ENCODE measurements around the gene SHC3.

SHC3 gene

DNA sequence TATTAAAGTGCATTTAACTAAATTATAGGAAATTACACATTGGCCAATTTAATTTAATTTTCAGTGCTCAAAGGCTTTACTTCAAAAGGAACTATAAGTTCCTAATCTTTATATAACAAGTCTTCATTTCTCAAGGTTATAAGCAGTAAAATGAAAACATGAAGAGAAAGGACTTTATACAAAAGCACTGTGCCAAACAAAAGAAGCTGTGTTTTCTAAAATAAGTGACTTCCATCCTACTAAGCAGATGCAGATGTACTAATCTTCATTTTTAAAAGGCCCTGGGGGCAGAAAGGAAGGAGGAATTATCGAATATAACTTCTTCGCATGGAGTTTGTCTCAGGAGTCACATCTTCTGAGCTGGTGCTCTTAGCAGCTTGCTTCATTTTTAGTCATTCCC is 81.4 kb downstream of the SHC3 start:
- DNase-seq, result no peak

DNA sequence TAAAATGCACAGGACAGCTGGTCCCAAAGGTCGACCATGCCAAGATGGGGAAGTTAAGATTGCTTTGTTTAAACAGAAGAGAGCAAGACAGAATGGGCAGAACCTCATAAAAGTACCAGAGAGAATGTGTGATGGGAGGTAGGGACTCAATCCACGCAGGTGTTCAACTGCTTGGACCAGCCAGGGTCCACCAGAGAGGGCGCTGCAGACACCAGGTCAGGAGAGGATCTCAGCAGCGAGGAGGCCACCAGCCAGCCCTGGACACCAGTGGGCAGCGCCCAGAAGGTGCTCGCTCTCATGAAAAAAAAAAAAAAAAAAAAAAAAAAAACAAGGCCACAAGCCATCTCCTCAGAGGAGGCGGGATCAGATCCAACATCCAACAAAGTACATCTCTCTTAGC is 81.8 kb downstream of the SHC3 start:
- no peak for DNase-seq

DNA sequence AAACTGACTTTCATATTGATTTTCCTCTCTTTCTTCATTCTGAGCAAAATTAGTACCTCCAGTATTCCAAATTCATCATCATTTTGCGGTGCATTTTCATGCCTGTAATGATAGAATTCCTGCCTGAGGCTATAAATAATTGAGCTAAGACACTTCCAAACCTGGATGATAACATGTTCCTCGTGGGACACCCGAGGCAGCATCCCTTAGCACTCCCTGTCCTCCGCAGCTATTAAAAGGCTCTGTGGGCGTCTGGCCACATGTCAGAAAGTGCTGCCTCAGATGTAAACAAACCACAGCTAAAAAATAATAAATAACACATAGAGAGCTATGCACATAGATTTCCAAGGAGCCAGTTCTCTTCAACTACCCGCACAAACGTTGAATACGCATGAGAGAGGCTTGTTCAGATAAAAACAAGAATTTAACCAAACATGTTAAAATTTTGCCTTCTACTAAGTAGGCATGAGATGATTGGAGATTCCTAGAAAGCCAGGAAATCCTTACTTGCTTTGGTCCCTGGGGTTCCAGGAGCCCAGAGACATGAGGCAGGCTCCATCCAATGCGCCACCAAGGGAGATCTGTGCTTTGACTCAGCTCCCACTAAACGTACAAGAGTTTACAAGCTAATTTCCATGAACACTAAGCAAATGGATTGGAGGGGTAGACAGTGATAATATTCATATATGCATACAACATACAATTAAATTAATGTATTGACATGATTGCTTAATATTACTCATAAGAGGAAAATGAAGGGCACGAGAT is 82.7 kb downstream of the SHC3 start:
- DNase-seq, result no peak

DNA sequence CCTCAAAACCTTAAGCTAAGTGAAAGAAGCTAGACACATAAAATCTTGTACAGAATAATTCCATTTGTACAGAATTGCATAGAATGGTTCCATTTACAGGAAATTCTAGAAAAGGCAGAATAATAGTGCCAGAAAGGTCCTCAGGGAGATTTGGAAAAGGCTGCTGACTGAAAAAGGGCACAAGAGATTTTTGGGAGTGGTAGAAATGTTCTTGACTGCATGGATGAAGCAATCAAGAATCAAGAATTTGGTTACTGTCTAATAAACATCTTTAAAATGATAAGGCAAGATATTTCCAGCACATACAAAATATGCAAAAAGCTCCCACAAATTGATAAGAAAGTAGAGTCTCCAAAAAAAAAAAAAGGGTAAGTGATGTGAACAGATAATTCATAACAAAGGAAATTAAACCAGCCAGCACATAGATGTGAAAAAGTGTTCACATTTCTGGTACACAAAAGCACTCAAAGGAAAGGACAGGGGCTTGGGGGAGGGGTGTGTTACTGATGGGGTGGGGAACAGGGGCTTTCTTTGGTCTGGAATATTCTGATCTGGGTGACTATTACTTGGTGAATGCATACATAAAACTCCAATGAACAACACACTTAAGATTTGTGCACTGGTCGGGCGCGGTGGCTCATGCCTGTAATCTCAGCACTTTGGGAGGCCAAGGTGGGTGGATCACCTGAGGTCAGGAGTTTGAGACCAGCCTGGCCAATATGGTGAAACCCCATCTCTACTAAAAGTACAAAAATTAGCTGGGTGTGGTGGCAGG is 85.2 kb downstream of the SHC3 start:
- no peak for DNase-seq

DNA sequence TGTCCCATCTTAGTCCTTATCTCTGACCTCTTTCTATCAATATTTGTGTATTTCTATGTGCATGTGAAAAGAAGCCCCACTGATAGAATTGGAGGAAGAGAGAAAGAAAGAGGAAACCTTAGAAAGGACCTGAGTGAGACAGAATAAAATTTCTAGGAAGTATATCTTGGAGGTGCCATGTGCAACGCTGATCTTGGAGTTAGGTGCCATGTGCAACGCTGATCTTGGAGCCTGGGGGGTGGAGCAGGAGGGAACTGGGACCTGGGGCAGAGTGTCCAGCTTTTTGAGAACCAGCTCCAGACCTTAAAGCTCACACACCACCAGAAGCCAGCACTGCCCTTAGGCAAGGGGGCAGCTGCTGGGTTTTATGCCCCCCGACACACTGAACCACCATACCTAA is 89.4 kb downstream of the SHC3 start:
- DNase-seq, result no peak

DNA sequence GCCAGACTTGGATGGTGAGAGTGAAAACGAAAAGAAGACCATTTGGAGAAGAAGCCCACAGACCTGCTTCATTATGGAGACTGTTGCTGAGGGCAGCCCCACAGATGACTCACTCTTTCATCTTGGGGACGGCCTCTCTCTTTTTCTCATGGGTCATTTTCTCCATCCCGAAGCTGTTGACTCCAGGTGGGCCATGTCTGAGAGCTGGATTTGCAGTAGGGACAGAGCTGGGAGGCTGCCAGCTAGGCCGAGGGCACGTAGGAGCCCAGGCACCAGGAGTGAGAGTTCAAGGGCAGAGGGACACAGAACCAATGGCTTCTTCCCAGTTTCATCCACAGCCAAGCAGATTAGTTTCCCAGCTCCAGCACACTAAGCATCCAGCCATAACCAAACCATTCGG is 95.0 kb downstream of the SHC3 start:
- no peak for DNase-seq

DNA sequence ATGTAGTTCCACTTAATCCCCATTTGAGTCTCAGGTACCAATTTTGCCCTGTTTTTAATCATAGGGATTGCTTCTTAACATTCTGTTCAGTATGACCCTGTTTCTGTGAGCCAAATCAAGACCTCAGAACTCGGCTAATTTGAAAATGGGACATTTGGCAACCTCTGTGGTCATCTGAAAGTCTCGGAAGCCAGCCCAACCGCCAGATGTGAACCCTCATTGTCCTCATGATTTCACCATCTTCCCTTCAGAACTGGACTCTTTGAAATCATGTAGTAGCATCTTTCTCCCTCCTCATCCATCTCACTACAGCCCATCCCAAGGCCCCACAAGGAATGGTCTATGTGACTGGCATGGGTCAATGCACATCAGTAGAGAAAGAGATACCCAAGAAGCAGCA is 98.4 kb downstream of the SHC3 start:
- DNase-seq, result no peak

DNA sequence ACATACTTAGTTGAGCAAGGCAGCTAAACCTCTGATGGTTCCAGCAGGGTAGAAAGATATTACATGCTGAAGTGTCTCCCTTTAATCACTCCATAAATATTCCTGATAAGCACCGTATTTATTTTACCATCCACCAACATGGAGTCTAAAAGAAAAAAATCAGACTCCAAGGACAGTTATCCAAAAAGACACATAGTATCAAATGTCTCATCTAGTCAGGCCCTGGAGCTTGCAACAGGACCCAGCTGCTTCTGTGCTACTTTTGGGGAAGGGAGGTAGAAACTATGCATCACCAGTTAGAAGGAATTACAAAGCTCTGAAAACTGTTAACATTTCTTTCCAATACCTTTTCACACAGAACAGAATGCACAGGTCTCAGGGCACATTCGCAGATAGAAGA is 99.2 kb downstream of the SHC3 start:
- DNase-seq, result no peak

DNA sequence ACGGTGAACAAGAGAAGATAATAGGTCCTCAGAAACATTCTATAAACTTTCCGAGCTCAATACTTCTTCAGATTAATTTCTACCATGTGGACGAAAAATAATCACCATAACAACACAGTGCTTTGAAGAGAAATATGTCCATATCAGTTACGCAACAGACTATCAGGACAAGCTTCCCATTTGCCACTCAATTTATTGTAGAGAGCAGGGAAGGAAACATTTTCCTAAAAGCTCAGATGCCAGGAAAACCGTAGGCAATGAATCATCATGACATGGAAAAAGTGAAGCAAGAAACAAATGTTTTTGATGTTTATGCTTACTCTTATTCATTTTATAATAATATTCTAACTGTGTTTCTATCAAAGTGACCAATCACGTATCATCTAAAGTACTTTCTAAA is 99.8 kb downstream of the SHC3 start:
- no peak for DNase-seq

DNA sequence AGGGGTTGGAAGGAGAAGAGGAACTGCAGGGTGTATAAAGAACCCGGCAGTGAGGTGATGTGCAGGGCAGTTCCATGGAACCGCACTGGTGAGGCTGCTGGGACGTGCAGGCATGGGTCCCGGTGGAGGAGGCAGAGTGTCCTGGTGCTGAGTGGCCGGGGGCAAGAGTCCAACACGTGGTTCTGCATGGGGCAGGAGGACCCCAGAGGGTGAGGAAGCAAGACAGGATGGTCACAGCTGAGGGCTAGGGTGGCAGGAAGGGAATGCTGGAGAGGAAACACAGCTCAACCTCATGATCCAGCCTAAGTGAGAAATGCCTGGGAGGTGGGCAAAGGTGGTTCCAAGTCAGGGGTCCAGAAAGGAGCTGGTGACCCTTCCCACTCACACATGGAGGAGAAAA is 100.2 kb downstream of the SHC3 start:
- no peak for DNase-seq

DNA sequence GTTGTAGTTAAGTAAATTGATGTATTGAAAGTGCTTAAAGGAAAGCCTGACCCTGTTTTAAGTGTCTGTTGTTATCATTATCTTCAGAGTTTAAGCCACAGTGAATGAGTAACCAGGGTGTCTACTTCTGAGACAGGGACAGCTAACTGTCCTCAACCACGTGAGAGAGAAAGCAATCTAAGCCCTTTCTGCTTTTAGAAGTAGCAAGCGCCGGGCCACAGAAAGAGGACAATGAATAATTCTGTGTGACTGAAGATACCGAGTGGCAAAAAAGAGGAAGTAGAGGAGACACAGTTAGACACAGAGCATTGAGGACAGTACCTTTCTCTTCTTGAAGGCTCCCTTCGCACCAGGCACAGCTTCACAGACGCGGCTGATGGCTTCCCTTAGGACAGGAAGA is 101.1 kb downstream of the SHC3 start:
- no peak for DNase-seq

DNA sequence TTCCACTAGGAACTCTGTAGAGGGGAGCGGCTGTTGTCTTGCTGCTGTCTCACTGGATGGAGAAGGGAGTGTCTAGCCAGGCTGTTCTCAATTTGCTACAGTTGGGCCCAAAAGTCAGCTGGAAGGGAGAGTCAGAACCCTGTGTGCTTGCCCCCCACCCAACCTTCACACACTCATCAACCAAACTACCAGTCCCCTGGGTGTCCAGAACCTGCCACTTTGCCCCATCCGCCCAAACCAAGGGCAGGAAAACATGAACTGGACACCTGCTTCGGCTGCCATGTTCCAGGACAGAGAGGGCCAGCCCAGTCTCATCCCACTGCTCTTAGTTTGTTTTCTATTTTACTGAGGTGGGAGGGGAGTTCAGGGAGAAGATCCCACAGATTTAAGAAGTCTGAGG is 105.2 kb downstream of the SHC3 start:
- no peak for DNase-seq

DNA sequence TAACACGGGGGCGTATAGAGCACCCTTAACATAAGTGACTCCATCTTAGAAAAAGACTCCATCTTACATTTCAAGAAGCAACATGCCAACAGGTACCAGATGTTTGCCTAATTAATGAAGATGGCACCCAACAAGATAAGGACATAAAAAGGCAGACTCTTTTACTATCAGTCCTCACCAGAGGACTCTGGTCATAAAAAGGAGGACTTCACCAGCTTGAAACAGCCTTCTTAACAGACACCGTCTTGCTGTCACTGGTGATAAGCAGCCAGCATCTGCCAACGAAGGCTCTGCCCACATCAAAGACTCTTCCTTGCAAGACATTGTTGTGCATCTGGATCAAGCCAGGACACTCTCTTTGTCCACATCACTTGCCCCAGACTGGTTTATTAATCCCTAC is 107.0 kb downstream of the SHC3 start:
- no peak for DNase-seq

DNA sequence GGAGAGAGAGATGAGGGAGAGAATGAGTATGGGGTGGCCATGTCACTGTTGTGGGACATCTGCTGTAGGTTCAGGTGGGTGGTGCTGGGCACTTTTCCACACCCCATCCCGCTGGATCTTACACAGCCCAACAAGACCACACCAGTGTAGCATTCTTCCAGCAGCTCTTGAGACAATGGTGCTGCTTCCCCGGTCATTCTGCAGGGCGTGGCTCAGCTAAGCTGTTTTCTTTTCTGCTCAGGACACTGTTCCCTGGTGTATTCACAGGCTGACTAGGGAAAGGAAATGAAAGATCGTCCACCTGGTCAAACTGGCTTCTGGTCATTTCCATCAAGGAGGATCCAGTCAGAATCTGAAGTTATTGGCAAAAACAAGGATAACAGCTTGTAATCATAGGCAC is 111.8 kb downstream of the SHC3 start:
- DNase-seq, result no peak

DNA sequence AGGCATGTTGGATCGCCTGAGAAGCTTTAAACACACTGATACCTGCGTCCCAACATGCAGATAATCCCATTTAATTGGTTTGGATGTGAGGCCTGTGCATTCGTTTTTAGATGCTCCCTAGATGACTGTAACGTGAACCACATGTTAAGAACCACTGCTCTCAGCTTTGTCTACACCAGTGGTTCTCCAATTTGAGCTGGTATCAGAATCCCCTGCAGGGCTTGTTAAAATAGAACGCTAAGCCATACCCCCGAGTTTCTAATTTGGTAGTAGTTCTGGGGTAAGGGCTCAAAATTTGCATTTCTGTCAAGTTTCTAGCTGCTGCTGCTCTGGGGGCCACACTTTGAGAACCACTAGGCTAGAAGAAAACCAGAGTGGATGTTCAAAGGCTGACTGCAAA is 112.7 kb downstream of the SHC3 start:
- DNase-seq, result no peak

DNA sequence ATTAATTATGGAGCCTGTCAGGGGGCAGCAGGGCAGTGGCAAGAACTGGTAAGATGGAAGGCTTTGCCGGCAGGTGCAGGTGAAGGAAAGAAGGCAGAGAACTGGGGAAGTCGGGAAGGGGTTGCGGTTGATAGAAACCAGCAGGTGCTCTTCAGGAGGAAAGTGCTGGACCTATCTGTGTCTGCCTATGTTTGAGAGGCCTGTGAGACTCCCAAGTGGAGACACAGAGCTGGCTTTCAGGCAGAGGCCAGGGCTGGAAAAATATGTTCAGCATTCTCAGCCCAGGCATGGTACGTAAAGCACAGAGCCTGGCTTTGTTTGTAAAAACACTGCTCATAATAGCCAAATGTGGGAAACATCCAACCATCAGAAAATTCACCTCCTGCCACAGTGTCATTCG is 117.8 kb downstream of the SHC3 start:
- DNase-seq, result no peak

DNA sequence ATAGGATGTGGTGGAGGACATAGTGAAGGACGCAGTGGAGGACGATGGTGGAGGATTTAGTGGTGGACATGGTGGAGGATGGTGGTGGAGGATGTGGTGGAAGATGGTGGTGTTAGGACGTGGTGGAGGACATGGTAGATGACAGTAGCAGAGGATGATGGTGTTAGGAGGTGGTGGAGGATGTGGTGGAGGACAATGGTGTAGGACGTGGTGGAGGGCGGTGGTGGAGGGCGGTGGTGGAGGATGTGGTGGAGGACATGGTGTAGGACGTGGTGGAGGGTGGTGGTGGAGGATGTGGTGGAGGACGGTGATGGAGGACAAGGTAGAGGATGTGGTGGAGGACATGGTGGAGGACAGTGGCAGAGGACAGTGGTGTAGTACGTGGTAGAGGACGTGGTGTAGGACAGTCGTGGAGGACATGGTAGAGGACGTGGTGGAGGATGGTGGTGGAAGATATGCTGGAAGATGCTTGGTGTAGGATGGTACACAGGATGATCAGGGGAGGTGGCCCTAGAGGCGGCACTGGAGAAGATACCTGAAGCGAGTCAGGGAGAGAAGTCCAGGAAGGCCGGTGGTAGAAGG is 118.6 kb downstream of the SHC3 start:
- DNase-seq, result no peak

DNA sequence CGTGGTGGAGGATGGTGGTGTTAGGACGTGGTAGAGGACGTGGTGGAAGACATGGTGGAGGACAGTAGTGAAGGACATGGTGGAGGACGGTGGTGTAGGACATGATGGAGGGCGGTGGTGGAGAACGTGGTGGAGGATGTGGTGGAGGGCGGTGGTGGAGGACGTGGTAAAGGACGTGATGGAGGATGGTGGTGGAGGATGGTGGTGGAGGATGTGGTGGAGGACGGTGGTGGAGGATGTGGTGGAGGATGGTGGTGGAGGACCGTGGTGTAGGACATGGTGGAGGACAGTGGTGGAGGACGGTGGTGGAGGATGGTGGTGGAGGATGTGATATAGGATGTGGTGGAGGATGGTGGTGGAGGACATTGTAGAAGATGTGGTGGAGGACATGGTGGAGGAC is 119.7 kb downstream of the SHC3 start:
- no peak for DNase-seq

DNA sequence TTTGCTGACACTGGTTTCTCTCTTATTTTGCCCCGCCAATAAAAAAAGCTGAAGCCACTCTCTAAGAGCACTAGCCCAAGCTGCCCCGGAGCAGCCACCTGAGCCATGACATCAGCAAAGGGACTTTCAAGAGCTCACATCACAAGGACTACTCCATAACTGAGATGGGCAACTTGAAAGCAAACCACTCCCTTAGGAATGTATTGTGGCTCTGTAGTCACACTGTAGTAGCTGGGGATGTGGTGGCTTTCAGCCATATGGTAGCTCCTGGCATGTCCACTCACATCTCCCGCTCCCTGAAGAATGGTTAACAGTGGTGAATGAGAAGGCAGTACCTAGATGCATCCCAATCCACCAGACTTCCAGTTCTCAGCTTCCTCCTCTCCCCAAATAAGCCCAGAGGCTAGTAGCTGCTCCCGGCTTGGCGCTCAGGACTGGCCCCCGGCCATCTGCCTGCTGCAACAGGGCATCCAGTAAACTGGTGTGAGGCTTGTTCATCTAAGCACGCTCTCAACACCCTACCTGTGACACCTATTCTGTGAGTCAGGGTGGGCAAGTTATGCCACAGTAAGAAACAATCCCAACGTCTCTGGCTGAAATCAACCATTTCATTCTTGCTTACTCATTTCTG is 123.6 kb downstream of the SHC3 start:
- DNase-seq, result no peak

DNA sequence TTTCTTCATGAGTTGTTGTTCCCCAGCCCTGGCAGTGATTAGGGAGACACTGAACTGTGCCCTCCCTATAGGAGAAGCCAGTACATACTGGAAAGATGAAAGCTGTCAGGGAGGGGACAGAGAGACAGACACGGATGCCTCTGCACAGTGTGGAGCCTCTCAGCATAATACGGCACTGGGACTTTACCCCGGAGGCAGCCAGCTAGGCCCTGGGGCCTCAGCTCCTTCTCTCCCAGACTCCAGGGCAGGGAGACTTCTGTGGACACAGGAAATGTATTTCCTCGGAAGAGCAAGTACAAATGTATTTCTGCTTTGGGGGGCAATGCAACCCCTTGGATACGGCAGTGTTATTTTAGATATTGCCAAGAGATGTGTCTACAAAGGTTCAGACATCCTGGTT is 125.3 kb downstream of the SHC3 start:
- DNase-seq, result no peak

DNA sequence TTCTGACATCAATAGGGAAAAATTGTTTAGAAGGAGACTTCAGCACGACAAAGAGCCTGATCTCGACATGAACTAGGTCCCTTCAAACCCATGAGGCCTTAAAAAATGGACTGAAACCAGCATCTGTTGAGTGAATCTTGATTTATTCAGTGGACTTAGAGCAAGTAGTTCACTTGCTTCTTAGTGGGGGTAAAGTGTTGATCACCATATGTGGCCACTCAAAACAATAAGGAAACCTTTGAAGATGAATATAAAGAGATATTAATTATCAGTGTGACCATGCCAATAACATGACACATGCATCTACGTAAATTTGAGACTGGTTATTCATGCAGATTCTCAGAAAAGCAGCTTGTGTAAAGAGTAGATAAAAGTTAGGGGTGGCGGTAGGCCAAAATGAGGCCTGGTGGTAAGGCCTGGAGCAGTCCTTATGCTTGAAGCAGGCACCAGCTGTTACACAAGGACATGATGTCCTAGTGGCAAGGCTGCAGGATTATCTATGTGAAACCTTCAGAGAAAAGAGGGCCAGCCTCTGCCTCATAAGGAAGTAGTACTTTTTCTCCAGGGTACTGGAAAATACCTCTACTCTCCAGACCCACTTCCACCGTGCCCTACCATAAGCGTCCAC is 126.0 kb downstream of the SHC3 start:
- DNase-seq, result no peak

DNA sequence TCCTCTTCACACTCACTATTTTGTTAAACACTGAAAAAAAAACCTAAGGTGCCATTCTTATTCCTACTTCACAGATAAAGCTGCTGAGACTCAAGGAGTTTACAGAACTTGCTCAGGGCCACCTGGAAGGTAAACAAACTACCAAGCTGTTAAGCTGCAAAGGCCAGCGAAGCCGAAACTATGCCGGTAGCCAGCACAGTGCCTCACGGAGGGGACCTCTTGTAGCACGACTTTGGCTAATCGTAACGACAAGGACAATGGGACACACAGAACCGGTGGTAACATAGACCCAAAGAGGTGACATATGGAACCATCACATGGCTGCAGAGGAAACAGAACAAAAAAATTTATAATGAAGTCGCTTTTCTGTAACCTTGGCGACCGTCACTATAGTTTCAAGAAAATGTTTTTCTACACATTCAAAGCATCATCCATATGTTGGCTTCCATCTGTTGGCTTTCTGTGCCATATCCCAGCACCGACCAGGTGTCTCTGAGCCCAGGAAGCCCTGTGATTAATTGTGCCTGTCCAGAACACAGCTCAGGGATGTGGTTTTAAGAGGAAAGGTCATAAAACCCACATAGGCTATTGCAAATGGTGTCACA is 127.1 kb downstream of the SHC3 start:
- DNase-seq, result no peak

DNA sequence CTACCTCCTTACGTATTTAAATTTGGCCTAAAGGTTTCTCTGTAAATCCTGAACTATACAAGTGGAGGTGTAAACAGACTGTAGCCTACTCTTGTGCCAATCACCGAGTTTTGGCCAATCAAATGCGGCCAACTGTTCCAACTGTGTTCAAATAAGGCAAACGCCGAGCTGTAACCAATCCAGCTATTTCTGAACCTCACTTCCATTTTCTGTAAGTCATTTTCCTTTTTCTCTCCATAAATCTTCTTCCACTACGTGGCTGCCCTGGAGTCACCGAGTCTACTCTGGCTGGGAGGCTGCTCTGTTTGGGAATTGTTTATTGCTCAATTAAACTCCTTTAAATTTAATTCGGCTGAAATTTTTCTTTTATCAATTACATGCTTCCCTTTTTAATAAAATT is 129.0 kb downstream of the SHC3 start:
- no peak for DNase-seq

Data from CD4-positive, alpha-beta T cell treated with Interleukin-4 for 4 hours (primary cell).